ENCODE results near the gene CYP2D6. TPM values are rescaled to one million over a fixed set of nuclear protein-coding genes. Genes with fewer than 3 reads are reported as not detected.
A peak's percentile ranks its signal among the peaks of the same experiment; 100 is the strongest.

The CYP2D6 gene
- total RNA-seq, 1 donor from 2014 or later = 0.53 TPM

- FAIRE-seq = no peak
- no peak for TF ChIP-seq CTCF (IDR thresholded peaks at IDR 0.05; ENCODE audit: insufficient read depth, low read length, severe bottlenecking)
Measured at GRCh38 chr22:42173183-42173926, 42.7 kb upstream of the CYP2D6 start.

GRCh38 chr22:42172773-42173172, 42.2 kb upstream of the CYP2D6 start:
- DNase-seq (ENCODE audit: low read depth) (no peak), FAIRE-seq (peak; percentile 18)
- H3K4me3 ChIP-seq (ENCODE audit: low read depth, low read length) = no peak overlapping the region
- peaks cover 4% of the 10 kb centered on the region for H3K36me3 ChIP-seq (ENCODE audit: control insufficient read depth, insufficient read depth, low read length)
- no peaks in the 10 kb centered on the region for H3K27me3 ChIP-seq (ENCODE audit: control insufficient read depth, insufficient read depth, low read length)
- no peak for TF ChIP-seq CTCF (IDR thresholded peaks at IDR 0.05; ENCODE audit: insufficient read depth, low read length, severe bottlenecking)

More at GRCh38 chr22:42173183-42173926, 42.7 kb upstream of the CYP2D6 start:
- no peak for DNase-seq (ENCODE audit: low read depth)
- no peaks in the 10 kb centered on the region for H3K27me3 ChIP-seq (ENCODE audit: control insufficient read depth, insufficient read depth, low read length)
- peaks cover 4% of the 10 kb centered on the region for H3K36me3 ChIP-seq (ENCODE audit: control insufficient read depth, insufficient read depth, low read length)
- no peak overlapping the region for H3K4me3 ChIP-seq (ENCODE audit: low read depth, low read length)

GRCh38 chr22:42171946-42172719, 41.5 kb upstream of the CYP2D6 start:
- no peak for TF ChIP-seq CTCF (IDR thresholded peaks at IDR 0.05; ENCODE audit: insufficient read depth, low read length, severe bottlenecking)
- Histone ChIP-seq H3K4me3 (ENCODE audit: low read depth, low read length) (no peak overlapping the region), H3K36me3 (ENCODE audit: control insufficient read depth, insufficient read depth, low read length) (peaks cover 4% of the 10 kb centered on the region), H3K27me3 (ENCODE audit: control insufficient read depth, insufficient read depth, low read length) (no peaks in the 10 kb centered on the region)
- FAIRE-seq (no peak), DNase-seq (ENCODE audit: low read depth) (no peak)

- Histone ChIP-seq H3K4me3 (ENCODE audit: low read depth, low read length) (no peak overlapping the region), H3K27me3 (ENCODE audit: control insufficient read depth, insufficient read depth, low read length) (no peaks in the 10 kb centered on the region), H3K36me3 (ENCODE audit: control insufficient read depth, insufficient read depth, low read length) (peaks cover 4% of the 10 kb centered on the region)
- DNase-seq (ENCODE audit: low read depth) = no peak
- no peak for TF ChIP-seq CTCF (IDR thresholded peaks at IDR 0.05; ENCODE audit: insufficient read depth, low read length, severe bottlenecking)
- FAIRE-seq = no peak
Measured at GRCh38 chr22:42171417-42171816, 40.8 kb upstream of the CYP2D6 start.

- no peak for TF ChIP-seq CTCF (IDR thresholded peaks at IDR 0.05; ENCODE audit: insufficient read depth, low read length, severe bottlenecking)
- H3K27me3 ChIP-seq (ENCODE audit: control insufficient read depth, insufficient read depth, low read length) = no peaks in the 10 kb centered on the region
- H3K36me3 ChIP-seq (ENCODE audit: control insufficient read depth, insufficient read depth, low read length) = peaks cover 4% of the 10 kb centered on the region
- H3K4me3 ChIP-seq (ENCODE audit: low read depth, low read length) = no peak overlapping the region
- DNase-seq (ENCODE audit: low read depth) (peak; percentile 33), FAIRE-seq (no peak)
Measured at GRCh38 chr22:42170946-42171345, 40.3 kb upstream of the CYP2D6 start.

Measured in bronchial epithelial cell (primary cell).